Measurements from ENCODE around the gene OPALIN. TPM values are rescaled to one million over a fixed set of nuclear protein-coding genes. Genes with fewer than 3 reads are reported as not detected.
A peak's percentile ranks its signal among the peaks of the same experiment; 100 is the strongest.

The OPALIN gene
- total and polyA plus RNA-seq, 2 donors from 2014 or later = not detected

DNA sequence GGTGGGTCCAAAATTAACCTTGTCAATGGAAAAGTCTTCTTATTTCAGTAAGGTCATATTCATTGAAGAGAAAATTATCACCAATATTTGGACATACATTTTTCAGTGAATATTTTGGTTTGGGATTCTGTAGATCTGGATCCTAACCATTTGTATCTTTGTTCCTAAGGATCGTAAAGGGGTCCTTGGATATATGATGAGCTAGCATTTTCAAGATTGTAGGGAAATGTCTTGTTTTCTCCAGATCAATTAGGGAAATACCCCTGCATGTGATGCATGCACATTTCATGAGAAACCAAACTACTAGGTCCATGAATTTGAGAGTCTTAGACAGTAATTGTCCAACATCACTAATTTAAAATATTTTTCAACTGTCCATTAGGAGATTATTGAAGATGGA, 36.5 kb downstream of the OPALIN start:
- TF ChIP-seq, protein P1, sequence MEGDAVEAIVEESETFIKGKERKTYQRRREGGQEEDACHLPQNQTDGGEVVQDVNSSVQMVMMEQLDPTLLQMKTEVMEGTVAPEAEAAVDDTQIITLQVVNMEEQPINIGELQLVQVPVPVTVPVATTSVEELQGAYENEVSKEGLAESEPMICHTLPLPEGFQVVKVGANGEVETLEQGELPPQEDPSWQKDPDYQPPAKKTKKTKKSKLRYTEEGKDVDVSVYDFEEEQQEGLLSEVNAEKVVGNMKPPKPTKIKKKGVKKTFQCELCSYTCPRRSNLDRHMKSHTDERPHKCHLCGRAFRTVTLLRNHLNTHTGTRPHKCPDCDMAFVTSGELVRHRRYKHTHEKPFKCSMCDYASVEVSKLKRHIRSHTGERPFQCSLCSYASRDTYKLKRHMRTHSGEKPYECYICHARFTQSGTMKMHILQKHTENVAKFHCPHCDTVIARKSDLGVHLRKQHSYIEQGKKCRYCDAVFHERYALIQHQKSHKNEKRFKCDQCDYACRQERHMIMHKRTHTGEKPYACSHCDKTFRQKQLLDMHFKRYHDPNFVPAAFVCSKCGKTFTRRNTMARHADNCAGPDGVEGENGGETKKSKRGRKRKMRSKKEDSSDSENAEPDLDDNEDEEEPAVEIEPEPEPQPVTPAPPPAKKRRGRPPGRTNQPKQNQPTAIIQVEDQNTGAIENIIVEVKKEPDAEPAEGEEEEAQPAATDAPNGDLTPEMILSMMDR (IDR thresholded peaks at IDR 0.05; ENCODE audit: borderline replicate concordance, extremely low read depth, insufficient read depth) = no peak
- intact Hi-C loops (cut with DNase I) = no loop called here
- H3K4me3 ChIP-seq (ENCODE audit: low read length in 3 of 3) = no peak overlapping the region
- no peaks in the 10 kb centered on the region for H3K36me3 ChIP-seq (ENCODE audit: control insufficient read depth in 2 of 3, insufficient read depth in 3 of 3, low read length in 3 of 3)
- H3K27ac ChIP-seq (ENCODE audit: low read depth in 2 of 2, low read length in 2 of 2) = no peak overlapping the region
- H3K9me3 ChIP-seq (ENCODE audit: control insufficient read depth in 2 of 3, insufficient read depth in 1 of 3, low read length in 3 of 3) = no peaks in the 10 kb centered on the region
- H3K27me3 ChIP-seq (ENCODE audit: control insufficient read depth, insufficient read depth, low read length) = no peaks in the 10 kb centered on the region
- no peak overlapping the region for H3K9ac ChIP-seq (ENCODE audit: low read length in 3 of 3)
- no peaks in the 10 kb centered on the region for H3K4me1 ChIP-seq (ENCODE audit: control insufficient read depth in 2 of 3, insufficient read depth in 2 of 3, low read depth in 1 of 3, low read length in 3 of 3)
- DNase-seq (no peak), FAIRE-seq (no peak)

DNA sequence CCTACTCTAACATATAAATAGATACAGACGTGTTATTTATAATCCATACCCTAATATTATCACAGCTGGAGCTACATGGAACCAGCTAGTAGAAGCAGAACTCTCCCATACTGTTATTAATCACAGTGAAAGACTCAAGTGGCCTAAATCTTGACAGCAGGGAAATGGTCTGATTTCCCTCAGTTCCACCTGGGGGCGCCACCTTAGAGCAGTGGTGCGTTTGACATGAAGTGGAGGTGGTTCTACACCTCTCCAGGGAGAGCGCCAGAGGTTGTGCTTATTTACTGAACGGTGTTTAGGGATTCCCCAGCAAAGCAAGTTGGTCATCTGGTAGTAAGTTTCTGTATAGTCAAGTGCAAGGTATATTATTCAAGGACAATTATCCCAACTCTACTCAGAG, 37.0 kb downstream of the OPALIN start:
- TF ChIP-seq, protein P1 (IDR thresholded peaks at IDR 0.05; ENCODE audit: borderline replicate concordance, extremely low read depth, insufficient read depth) = no peak
- H3K36me3 ChIP-seq (ENCODE audit: control insufficient read depth in 2 of 3, insufficient read depth in 3 of 3, low read length in 3 of 3) = no peaks in the 10 kb centered on the region
- DNase-seq = no peak
- no peaks in the 10 kb centered on the region for H3K27me3 ChIP-seq (ENCODE audit: control insufficient read depth, insufficient read depth, low read length)
- no peak for FAIRE-seq
- no peak overlapping the region for H3K9ac ChIP-seq (ENCODE audit: low read length in 3 of 3)
- H3K9me3 ChIP-seq (ENCODE audit: control insufficient read depth in 2 of 3, insufficient read depth in 1 of 3, low read length in 3 of 3) = no peaks in the 10 kb centered on the region
- intact Hi-C loops (cut with DNase I) = no loop called here
- no peaks in the 10 kb centered on the region for H3K4me1 ChIP-seq (ENCODE audit: control insufficient read depth in 2 of 3, insufficient read depth in 2 of 3, low read depth in 1 of 3, low read length in 3 of 3)
- no peak overlapping the region for H3K4me3 ChIP-seq (ENCODE audit: low read length in 3 of 3)
- H3K27ac ChIP-seq (ENCODE audit: low read depth in 2 of 2, low read length in 2 of 2) = no peak overlapping the region

DNA sequence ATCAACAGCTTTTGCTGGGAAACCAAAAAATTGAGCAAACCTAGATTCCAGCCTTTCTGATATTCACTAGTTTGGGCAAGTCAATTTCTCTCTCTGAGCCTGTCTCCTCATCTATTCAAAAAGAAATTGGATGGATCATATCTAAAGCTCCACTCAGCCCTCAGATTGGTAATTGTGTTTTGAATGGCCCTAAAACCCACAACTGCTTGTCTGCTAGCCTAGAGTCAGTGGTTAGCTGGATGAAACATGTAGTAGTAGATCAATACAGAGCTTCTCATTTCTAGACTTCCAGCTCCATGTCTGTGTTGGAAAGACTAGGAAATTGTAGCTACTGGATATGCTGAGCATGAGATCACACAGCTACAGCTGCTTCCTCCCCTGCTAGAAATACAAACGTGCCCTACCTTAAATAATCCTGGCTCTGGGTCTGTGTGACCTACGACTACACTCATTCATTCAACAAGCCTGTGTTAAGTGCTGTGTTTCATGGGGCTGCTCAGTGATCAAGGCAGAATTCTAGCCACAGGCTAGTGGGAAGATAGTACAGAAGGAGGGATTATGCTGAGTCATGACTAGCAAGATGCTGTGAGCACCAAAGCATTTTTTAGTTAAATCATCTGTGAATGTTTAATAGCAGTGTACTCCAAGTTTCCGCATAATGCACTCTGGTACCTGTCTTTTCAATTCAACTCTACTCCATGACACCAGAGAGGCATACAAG, 38.9 kb downstream of the OPALIN start:
- intact Hi-C loops (cut with DNase I) = no loop called here
- TF ChIP-seq, protein P1 (IDR thresholded peaks at IDR 0.05; ENCODE audit: borderline replicate concordance, extremely low read depth, insufficient read depth) = no peak
- no peak for FAIRE-seq

More for the DNA sequence above, 38.9 kb downstream of the OPALIN start:
- H3K9me3 ChIP-seq (ENCODE audit: control insufficient read depth in 2 of 3, insufficient read depth in 1 of 3, low read length in 3 of 3) = no peaks in the 10 kb centered on the region
- H3K36me3 ChIP-seq (ENCODE audit: control insufficient read depth in 2 of 3, insufficient read depth in 3 of 3, low read length in 3 of 3) = no peaks in the 10 kb centered on the region
- peak in 1 of 5 donors; percentile 4 for DNase-seq
- H3K27me3 ChIP-seq (ENCODE audit: control insufficient read depth, insufficient read depth, low read length) = no peaks in the 10 kb centered on the region
- no peak overlapping the region for H3K27ac ChIP-seq (ENCODE audit: low read depth in 2 of 2, low read length in 2 of 2)
- H3K9ac ChIP-seq (ENCODE audit: low read length in 3 of 3) = no peak overlapping the region
- H3K4me1 ChIP-seq (ENCODE audit: control insufficient read depth in 2 of 3, insufficient read depth in 2 of 3, low read depth in 1 of 3, low read length in 3 of 3) = no peaks in the 10 kb centered on the region
- H3K4me3 ChIP-seq (ENCODE audit: low read length in 3 of 3) = no peak overlapping the region
